ENCODE measurements around the gene EPB41L4A. TPM values are rescaled to one million over a fixed set of nuclear protein-coding genes. Genes with fewer than 3 reads are reported as not detected.
A peak's percentile ranks its signal among the peaks of the same experiment; 100 is the strongest.

EPB41L4A gene
- total and polyA plus RNA-seq, 2 donors (not counting 3 experiments of a cell fraction or from before 2014, with no cell fraction given), result 6.0 to 17.9 TPM

DNA sequence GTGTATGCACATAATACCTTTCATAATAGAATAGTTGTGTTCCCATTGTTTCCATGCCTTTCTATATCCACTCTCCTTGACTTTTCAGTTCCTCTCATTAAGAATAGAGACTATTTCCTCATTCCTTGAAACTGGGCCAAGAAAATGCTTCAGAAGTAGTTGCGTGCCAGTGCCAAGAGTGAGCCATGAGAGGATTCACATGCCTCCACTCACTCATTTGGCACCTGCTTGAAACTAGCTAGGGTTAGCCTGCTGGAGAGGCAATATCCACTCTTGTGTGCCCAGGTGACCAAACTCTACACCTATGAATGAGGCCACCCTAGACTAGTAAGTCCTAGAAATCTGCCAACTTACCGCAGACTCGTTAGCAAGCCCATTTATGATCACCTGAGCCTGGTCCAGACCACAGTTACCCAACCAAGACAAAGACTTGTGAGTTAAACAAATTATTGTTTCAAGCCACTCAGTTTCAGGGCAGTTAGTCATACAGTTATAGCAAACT, 276.3 kb downstream of the EPB41L4A start:
- CTCF ChIA-PET, result interaction anchor here (1.3 to 6.7 kb wide), 4 partner anchors 385 to 612 kb away, joined by 3 to 71 read pairs (median 35); no protein-coding TSS in a partner anchor
- BruUV-seq (replicated peaks), result no TSS peak
- Histone ChIP-seq H3K4me1 (ENCODE audit: control insufficient read depth, extremely low read depth, insufficient read depth, low read length) (peaks cover 13% of the 10 kb centered on the region), H3K36me3 (ENCODE audit: control insufficient read depth in 2 of 2, extremely low read depth in 1 of 2, insufficient read depth in 2 of 2, low read length in 2 of 2) (no peaks in the 10 kb centered on the region), H3K79me2 (ENCODE audit: control insufficient read depth, insufficient read depth, low read length) (no peaks in the 10 kb centered on the region), H3K9me3 (replicated peaks; ENCODE audit: control insufficient read depth, insufficient read depth, low read length) (no peaks in the 10 kb centered on the region), H3K9ac (replicated peaks; ENCODE audit: extremely low read depth, insufficient read depth, low read length) (no peak overlapping the region), H4K20me1 (replicated peaks; ENCODE audit: control insufficient read depth, extremely low read depth, insufficient read depth, low read length) (no peaks in the 10 kb centered on the region), H3K27me3 (ENCODE audit: control insufficient read depth in 2 of 2, insufficient read depth in 2 of 2, low read length in 2 of 2) (no peaks in the 10 kb centered on the region), H3K4me3 (replicated peaks in 1 of 3; ENCODE audit: insufficient read depth in 1 of 3, low read depth in 1 of 3, low read length in 3 of 3) (no peak overlapping the region), H2AFZ (ENCODE audit: low read depth, low read length) (no peak overlapping the region), H3K4me2 (ENCODE audit: insufficient read depth, low read length) (no peak overlapping the region), H3K27ac (ENCODE audit: insufficient read depth, low read depth, low read length) (no peak overlapping the region), H3K9me1 (replicated peaks; ENCODE audit: control insufficient read depth, extremely low read depth, insufficient read depth, low read length) (no peaks in the 10 kb centered on the region)
- POLR2A ChIA-PET, result no interaction called here
- DNase-seq (ENCODE audit: low read depth, low spot score) (peak; percentile 91), FAIRE-seq (peak; percentile 79)
- dilution Hi-C loops (cut with MboI; ENCODE audit: extremely low pct_ligation_motif_present, low sequenced_read_pairs) (no loop called here), intact Hi-C loops (cut with micrococcal nuclease) (loop anchor here (1.0 kb wide), 2 partner anchors 385 to 593 kb away; no protein-coding TSS in a partner anchor)
- TF ChIP-seq POLR2AphosphoS5 (IDR thresholded peaks at IDR 0.05; ENCODE audit: insufficient read depth, low read depth, low read length), result no peak
- no peak for TF ChIP-seq MYC (IDR thresholded peaks at IDR 0.05; ENCODE audit: low read depth, low read length)
- no peak for TF ChIP-seq GATA2 (IDR thresholded peaks at IDR 0.05; ENCODE audit: insufficient read depth, insufficient read length, low read depth, low read length)
- TF ChIP-seq POLR2A (IDR thresholded peaks at IDR 0.05; ENCODE audit: low read depth, low read length), result no peak
- TF ChIP-seq EZH2 (IDR thresholded peaks at IDR 0.05; ENCODE audit: borderline replicate concordance, low read depth, low read length, severe bottlenecking), result no peak
- TF ChIP-seq, protein P1, sequence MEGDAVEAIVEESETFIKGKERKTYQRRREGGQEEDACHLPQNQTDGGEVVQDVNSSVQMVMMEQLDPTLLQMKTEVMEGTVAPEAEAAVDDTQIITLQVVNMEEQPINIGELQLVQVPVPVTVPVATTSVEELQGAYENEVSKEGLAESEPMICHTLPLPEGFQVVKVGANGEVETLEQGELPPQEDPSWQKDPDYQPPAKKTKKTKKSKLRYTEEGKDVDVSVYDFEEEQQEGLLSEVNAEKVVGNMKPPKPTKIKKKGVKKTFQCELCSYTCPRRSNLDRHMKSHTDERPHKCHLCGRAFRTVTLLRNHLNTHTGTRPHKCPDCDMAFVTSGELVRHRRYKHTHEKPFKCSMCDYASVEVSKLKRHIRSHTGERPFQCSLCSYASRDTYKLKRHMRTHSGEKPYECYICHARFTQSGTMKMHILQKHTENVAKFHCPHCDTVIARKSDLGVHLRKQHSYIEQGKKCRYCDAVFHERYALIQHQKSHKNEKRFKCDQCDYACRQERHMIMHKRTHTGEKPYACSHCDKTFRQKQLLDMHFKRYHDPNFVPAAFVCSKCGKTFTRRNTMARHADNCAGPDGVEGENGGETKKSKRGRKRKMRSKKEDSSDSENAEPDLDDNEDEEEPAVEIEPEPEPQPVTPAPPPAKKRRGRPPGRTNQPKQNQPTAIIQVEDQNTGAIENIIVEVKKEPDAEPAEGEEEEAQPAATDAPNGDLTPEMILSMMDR (IDR thresholded peaks at IDR 0.05; ENCODE audit: extremely low read depth in 1 of 2, insufficient read depth in 1 of 2, low read depth in 1 of 2, low read length in 2 of 2), result no peak
- TF ChIP-seq FOS (IDR thresholded peaks at IDR 0.05; ENCODE audit: borderline replicate concordance, insufficient read depth, low read length), result no peak
- no peak for TF ChIP-seq JUN (IDR thresholded peaks at IDR 0.05; ENCODE audit: borderline replicate concordance, insufficient read depth, insufficient read length, low read depth)
- TF ChIP-seq, protein P2, sequence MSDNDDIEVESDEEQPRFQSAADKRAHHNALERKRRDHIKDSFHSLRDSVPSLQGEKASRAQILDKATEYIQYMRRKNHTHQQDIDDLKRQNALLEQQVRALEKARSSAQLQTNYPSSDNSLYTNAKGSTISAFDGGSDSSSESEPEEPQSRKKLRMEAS (IDR thresholded peaks at IDR 0.05; ENCODE audit: insufficient read depth, insufficient read length), result no peak
